GM19193 (cell line): Measurements from ENCODE around the gene RPL10A.

Experiments used
- POLR2A ChIP-seq: IDR thresholded peaks from 4 replicates; pipeline ENCODE4 v1.6.1; 2011; ENCODE audit not compliant: insufficient read depth, insufficient read length; ENCODE audit errors: extremely low read depth

RPL10A gene

DNA sequence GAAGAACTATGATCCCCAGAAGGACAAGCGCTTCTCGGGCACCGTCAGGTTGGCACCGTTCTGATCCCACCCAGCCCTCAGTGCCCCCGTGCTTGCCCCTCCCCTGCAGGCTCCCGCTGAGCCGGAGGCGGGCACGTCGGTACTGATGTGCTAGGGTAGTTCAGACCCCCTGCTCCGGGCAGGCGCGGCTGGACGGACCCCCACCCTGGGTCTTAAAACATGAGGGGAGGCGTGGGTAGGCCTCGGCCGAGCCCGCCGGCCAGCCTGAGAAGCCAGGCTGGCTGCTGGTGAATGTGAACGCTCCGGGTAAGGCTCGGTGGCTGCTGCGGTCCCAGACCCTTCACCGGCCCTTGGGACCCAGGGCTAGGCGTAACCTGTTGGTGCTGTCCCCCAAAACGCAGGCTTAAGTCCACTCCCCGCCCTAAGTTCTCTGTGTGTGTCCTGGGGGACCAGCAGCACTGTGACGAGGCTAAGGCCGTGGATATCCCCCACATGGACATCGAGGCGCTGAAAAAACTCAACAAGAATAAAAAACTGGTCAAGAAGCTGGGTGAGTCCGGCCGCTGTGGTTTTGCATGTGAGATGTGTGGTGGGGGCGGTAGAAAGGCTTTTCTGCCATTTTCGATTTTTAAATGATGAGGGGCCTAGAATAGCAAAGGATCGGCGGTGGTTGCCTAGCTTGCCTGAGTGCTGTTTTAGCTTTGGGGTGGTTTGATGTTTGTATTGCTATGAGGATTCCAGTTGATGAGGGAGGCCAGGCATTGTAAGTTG lies 964 bp downstream of the RPL10A start:
- no peak for TF ChIP-seq POLR2A

DNA sequence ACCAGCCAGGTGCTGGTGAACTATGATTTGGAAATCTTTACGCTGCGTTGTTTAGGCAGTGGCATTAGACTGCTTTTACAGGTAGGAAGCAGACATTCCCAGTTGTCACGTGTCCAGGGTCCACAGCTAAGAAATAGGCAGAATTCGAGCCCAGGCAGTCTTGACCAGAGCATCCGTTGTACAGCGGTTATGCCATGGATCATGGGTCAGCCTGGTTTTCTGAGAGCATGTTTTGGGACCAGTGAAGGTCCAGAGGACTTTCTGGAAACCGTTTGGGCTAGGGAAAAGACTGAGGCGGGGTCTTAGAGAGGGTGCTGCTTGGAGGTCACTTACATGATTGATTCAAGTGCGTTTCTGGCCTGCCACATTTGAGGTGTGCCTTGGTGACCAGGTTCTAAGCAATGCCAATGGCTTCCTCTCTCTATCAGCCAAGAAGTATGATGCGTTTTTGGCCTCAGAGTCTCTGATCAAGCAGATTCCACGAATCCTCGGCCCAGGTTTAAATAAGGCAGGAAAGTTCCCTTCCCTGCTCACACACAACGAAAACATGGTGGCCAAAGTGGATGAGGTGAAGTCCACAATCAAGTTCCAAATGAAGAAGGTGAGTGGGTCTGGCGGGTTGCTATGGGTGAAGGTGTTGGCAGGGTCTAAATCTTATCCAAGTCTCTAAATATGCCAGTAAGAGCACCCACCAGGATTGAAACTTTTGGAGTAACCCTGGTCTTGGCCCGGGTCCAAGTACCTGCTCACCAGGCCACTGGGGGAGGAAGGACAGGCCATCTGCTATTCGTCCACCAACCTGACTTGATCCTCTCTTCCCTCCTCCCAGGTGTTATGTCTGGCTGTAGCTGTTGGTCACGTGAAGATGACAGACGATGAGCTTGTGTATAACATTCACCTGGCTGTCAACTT lies 1.8 kb downstream of the RPL10A start:
- peak; percentile 38 for TF ChIP-seq POLR2A

DNA sequence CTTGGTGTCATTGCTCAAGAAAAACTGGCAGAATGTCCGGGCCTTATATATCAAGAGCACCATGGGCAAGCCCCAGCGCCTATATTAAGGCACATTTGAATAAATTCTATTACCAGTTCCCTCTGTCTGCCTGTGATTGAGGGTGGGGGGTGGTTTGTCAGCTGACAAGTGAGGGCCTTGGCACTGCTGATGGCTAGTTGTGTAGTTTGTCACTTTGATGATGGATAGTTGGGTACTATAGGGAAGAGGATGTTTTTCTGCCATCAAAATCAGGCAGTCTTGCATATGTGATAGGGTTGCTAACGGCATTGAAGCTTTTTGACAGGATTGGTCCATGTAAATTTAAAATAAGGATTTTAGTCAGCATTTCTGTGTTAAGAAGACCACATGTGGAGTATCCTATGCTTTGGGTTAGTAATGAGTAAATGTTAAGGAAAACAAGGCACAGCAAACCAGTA lies 2.5 kb downstream of the RPL10A start:
- TF ChIP-seq POLR2A, result peak; percentile 1

DNA sequence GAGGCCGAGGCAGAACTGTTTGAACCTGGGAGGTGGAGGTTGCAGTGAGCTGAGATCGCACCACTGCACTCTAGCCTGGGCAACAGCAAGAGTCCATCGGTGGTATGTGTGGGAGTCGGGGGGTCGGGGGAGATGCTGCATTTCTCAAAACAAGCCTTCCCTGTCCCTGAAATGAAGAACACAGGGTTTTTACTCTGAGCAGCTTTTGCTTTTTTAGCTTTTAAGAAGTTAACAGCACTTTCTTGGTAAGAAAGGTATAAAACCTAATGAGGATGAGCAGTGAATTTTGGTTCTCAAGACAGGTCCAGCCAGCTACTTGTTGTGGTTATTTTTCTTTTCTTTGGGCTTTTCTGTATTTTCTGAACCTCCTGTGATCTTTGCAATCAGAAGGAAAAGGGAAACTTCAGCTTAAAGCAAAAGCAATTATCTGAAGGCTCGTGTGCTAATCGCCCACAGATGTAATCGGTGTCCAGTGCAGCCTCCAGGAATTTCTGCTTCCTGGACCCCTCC lies 3.7 kb downstream of the RPL10A start:
- no peak for TF ChIP-seq POLR2A

DNA sequence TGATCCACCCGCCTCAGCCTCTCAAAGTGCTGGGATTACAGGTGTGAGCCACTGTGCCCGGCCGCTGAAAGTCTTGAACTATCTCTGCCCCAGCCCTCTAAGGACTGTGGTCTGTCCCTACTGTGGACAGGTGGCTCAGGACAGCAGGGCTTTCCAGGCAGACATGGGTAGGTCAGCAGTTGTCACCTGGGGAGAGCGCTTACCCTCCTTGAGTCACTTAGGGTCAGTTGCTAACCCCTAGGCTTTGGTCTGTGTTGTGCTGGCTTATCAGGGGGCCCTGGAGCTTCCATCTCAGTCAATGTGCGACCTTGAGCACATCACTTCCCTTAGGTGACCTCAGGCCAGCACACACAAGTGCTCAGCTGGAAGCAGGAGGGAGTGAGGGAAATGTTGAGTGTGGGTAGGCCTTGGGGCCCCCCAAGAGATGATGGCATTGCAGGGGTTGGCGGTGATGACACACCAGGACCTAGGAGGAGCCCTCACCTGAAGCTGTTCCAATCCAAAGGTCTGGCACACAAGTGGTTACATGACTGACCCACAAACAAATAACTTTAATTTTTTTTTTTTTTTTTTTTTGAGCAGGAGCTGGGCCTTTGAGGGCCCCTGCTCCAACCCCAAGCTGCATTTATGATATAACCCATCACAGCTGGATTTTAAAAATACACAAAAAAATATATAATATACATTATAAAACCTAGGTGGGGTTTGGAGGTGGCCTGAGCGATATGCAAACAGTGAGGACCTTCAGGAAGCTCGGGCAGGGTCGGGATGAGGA lies 5.1 kb downstream of the RPL10A start:
- peak; percentile 33 for TF ChIP-seq POLR2A

DNA sequence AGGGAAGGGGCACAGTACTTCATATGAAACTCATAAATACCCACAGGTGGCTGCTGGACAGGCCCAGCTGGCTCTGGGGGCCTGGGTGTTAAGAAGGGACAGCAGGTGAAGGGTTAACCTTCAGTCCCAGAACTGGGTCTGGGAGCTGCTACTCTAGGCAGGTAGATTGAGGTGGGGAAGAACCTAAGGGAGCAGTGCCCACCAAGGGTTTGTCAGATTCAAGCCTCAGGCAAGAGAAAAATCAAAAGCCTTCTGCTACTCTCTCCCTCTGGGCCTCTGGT lies 5.6 kb downstream of the RPL10A start:
- no peak for TF ChIP-seq POLR2A

DNA sequence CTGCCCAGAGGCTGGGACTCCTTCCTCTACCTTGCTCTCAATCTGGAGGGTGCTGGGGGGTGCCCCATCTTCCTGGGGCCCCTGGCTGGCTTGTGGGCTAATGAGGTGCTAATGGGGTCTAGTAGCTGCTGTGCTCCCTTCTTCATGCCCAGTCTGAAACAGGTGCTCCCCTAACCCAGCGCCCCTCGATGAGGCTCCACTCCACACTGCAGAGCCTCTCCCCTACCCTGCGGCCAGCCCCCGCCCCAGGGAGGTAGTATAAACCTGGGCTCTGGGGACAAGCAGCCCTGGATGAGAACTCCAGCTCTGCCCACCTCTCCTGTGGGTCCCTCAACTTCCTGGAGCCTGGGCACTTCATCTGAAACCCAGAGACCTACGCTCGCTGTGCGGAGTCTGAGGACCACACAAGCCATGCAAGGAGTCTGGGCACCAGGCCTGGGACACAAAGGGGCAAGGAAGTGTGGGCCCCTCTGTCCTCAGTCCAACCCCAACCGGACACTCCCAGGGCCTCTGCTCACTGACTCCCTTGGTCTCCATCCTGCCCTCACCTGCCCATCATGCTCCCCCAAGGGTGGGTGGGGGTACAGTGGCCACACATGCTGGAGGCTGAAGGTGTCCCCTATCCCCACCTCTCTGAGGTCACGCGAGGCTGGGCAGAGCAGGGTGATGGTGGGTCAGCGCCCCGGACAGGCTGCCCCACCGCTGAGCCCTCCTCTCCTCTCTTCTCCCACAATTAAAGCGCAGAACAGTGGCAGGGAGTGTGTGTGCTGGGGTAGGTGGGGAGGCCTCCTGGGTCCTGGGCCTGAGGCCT lies 6.1 kb downstream of the RPL10A start:
- peak; percentile 36 for TF ChIP-seq POLR2A

DNA sequence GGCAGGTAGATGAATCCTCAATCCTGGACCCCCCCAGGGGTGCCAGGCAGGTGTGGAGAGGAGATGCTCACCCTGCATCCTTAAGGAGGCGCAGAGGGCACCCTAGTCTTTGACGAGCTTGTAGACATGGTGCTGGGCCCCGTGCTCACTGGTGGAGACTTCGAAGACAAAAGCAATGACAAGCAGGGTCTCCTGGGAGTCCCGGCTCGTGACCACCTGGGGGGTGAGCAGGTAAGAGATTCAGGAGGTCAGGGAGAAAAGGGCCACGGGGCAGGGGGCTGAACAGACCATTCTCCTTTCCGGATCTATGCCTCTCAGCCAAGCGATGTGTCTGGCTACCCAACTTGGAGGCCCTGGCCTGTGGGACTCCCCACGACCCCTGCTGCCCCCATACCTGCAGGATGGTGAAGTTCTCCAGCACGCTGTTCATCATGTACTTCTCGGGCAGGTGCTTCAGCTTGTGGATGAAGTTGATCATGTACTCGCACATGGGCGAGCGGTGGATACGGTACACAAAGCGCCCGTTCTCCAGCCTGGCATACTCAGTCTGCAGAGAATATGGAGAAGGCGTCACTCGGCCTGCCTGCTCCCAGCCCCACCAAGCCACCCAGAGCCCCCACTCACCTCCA lies 6.9 kb downstream of the RPL10A start:
- TF ChIP-seq POLR2A, result no peak

DNA sequence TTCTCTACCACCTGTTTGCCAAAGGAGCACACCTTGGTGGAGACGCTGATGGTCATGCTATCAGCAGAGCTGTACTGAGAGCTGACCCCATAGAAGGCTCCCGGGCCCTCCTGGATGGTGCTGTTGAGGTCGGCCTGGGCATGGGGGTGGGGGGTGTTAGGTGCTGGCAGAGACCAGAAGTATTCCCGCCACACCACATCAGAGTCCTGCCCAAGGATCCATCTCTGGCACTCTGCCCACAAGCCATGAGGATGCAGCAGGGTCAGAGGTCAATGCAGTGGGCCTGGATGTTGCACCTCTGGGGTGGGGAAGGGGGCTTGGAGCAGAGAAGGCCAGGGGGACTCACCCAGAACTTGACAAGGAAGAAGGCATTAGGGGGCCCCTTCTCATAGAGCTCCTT lies 7.4 kb downstream of the RPL10A start:
- no peak for TF ChIP-seq POLR2A

DNA sequence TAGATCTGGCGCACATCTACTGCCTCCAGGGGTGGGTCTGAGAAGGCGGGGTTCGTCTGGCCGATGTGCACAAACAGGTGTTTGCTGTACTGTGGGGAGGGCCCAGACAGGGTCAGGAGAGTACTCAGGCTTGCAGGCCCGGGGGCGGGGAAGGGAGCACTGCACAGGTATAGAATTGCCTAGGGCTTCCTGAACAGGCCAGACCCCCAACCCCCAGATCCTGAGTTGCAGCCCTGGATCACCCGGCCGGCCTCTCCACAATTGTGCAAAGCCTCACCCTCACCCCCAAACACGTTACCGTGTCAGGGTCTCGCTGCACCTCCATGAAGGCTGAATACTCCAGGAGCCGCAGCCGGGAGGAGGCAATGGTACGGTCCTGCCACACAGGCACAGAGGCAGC lies 7.8 kb downstream of the RPL10A start:
- no peak for TF ChIP-seq POLR2A

DNA sequence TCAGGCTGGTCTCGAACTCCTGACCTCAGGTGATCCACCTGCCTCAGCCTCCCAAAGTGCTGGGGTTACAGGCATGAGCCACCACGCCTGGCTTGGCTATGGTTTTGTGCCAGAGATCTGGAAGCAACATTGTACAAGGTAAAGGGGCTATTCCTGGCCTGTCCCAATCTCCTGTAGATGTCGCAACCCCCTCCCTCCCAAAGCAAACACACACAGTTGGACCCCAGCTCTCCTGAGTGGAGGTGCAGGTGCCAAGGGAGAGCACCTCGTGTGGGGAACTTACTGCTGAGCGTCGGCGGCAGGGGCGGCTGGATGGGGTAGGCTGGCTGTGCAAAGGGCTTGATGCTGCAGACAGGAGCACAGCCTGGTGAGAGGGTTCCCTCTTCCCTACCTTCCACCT lies 8.8 kb downstream of the RPL10A start:
- TF ChIP-seq POLR2A, result no peak

DNA sequence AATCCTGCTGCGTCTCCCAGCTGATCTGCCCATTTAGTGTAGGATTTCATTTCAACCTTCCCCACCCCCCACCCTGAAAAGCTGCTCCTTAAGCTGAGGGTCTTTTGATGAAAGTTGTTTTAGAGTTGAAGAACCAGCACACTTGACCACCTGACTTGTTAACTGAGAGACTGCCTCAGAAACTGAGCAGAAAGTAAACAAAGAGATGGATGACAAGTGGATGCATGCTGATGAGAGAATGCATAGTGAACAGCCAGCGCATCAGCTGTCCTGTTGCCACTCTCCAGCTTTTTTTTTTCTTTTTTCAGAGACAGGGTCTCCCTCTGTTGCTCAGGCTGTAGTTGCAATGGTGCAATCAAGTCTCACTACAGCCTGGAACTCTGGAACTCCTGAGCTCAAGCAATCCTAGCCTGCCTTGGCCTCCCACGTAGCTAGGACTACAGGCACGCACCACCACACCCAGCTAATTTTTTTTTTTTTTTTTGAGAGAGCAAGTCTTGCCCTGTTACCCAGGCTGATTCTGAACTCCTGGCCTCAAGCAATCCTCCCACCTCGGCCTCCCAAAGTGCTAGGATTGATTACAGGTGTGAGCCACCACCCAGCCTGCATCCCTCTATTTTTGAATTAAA lies 9.5 kb downstream of the RPL10A start:
- no peak for TF ChIP-seq POLR2A

DNA sequence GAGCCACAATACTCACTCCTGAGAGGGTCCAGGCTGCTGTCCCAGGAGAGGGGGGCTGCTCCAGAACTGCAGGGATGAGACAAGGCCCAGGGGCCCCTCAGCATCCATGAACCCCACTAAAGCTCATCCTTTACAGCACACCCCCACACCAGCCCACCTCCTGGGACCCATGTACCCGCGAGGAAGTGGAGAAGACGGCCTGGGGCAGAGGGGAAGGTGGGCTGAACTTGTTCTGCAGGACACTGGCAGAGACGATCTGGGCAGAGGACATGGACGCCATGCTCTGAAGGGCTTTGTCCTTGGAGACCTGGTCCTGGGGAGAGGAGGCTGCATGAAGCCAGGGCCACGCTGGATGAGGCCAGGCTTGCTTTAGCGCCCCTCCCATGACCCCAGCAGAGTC lies 10.1 kb downstream of the RPL10A start:
- no peak for TF ChIP-seq POLR2A
